Measurements from ENCODE around the gene SERPINB6.
A peak's percentile ranks its signal among the peaks of the same experiment; 100 is the strongest.

SERPINB6 gene

GRCh38 chr6:2992330-2992979 is 21.1 kb upstream of the SERPINB6 start:
- ChIA-PET CTCF (interaction anchor here (4.3 kb wide), 1 partner anchor 9 kb away, joined by 32 read pairs; no protein-coding TSS in a partner anchor), POLR2A (no interaction called here)

GRCh38 chr6:2990932-2991506 is 19.7 kb upstream of the SERPINB6 start:
- CTCF ChIA-PET = interaction anchor here (0.7 to 5.1 kb wide), 21 partner anchors 8 to 741 kb away, joined by 3 to 44 read pairs (median 4); partner anchors contain the start of genes NQO2 and WRNIP1
- no peak for DNase-seq (ENCODE audit: extremely low spot score)

More at GRCh38 chr6:2992330-2992979, 21.1 kb upstream of the SERPINB6 start:
- no peak for DNase-seq (ENCODE audit: extremely low spot score)
- no peak for TF ChIP-seq CTCF (IDR thresholded peaks at IDR 0.05; ENCODE audit: control extremely low read depth, extremely low read depth, low read depth, missing control alignments)

GRCh38 chr6:2990248-2990931 is 19.0 kb upstream of the SERPINB6 start:
- TF ChIP-seq CTCF (IDR thresholded peaks at IDR 0.05; ENCODE audit: control extremely low read depth, extremely low read depth, low read depth, missing control alignments) = no peak
- POLR2A ChIA-PET = interaction anchor here (0.6 to 2.5 kb wide), 2 partner anchors 24 to 73 kb away, joined by 3 to 12 read pairs; no protein-coding TSS in a partner anchor
- CTCF ChIA-PET = interaction anchor here (0.7 to 5.1 kb wide), 30 partner anchors 9 to 742 kb away, joined by 3 to 44 read pairs (median 4); partner anchors contain the start of genes NQO2, SERPINB1 and WRNIP1
- no peak for DNase-seq (ENCODE audit: extremely low spot score)

More at GRCh38 chr6:2990932-2991506, 19.7 kb upstream of the SERPINB6 start:
- no peak for TF ChIP-seq CTCF (IDR thresholded peaks at IDR 0.05; ENCODE audit: control extremely low read depth, extremely low read depth, low read depth, missing control alignments)
- POLR2A ChIA-PET = no interaction called here

- peak; percentile 75 for DNase-seq (ENCODE audit: extremely low spot score)
- ChIA-PET POLR2A (interaction anchor here (0.5 to 2.5 kb wide), 4 partner anchors 25 to 511 kb away, joined by 3 to 12 read pairs (median 3); no protein-coding TSS in a partner anchor), CTCF (interaction anchor here (0.8 to 5.1 kb wide), 38 partner anchors 8 to 743 kb away, joined by 3 to 44 read pairs (median 4); partner anchors contain the start of genes NQO2, SERPINB1 and WRNIP1)
- TF ChIP-seq CTCF (IDR thresholded peaks at IDR 0.05; ENCODE audit: control extremely low read depth, extremely low read depth, low read depth, missing control alignments) = no peak
Observed at GRCh38 chr6:2989332-2990247, 18.2 kb upstream of the SERPINB6 start.

GRCh38 chr6:2988426-2989331 is 17.3 kb upstream of the SERPINB6 start:
- peak; percentile 75 for DNase-seq (ENCODE audit: extremely low spot score)
- TF ChIP-seq CTCF (IDR thresholded peaks at IDR 0.05; ENCODE audit: control extremely low read depth, extremely low read depth, low read depth, missing control alignments) = peak; percentile 74
- ChIA-PET POLR2A (interaction anchor here (0.6 to 2.5 kb wide), 3 partner anchors 75 to 512 kb away, joined by 3 to 12 read pairs (median 3); no protein-coding TSS in a partner anchor), CTCF (interaction anchor here (0.9 to 5.1 kb wide), 30 partner anchors 9 to 249 kb away, joined by 3 to 44 read pairs (median 4); partner anchors contain the start of genes SERPINB1 and SERPINB9)
